GM19351 (cell line): ENCODE results near the gene DBF4B.

Source experiments
- ATAC-seq: cut with Tn5 transposase; IDR thresholded peaks from one replicate; pipeline ENCODE4 v1.9.1; 2021; ENCODE audit warnings: mild to moderate bottlenecking, moderate library complexity; ENCODE audit not compliant: unreplicated experiment

Gene DBF4B

DNA sequence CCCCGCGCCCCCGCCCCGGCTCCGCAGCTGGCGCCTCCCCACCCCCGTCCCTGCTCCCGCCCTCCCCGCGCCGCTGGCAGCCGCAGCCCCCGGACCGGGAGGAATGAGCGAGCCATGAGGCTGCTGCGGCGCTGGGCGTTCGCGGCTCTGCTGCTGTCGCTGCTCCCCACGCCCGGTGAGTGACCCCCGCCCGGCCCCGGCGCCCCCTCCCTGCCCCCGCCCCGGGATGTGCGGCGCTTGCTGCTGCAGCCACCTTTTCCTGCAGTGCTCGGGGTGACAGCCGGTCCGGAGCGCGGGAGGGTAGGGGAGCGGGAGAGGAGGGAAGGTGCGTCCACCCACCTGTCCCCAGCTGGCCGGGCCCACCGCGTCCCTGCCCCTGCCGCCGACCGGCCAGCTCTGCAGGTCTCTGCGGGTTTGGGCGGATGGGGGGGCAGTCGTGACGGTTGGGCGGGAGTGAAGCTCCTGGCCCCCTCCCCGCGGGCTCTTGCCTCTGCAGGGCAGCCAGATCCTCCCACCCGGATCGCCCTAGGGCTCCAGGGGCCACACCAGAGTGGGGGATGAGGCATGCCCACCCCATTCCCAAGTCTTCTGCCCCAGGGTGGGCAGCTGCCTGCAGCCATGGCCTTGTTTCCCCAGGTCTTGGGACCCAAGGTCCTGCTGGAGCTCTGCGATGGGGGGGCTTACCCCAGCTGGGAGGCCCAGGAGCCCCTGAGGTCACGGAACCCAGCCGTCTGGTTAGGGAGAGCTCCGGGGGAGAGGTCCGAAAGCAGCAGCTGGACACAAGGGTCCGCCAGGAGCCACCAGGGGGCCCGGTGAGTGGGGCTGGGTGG is 50.8 kb downstream of the DBF4B start:
- no peak for ATAC-seq

DNA sequence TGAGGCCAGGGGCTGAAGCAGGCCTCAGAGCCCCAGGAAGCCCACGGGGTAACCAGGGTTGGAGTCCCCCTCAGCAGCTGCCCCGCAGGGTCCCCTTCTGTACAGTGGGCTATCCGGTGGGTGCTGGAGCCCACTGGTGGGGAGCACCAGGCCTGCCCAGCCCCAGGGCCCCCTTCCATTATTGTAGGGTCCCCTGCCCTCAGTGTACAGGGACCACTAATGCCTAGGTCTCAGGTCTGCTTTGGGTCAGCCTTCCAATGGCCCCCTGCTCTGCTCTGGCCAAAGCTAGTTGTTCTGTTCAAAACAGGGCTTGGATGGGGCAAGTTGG is 51.4 kb downstream of the DBF4B start:
- no peak for ATAC-seq

DNA sequence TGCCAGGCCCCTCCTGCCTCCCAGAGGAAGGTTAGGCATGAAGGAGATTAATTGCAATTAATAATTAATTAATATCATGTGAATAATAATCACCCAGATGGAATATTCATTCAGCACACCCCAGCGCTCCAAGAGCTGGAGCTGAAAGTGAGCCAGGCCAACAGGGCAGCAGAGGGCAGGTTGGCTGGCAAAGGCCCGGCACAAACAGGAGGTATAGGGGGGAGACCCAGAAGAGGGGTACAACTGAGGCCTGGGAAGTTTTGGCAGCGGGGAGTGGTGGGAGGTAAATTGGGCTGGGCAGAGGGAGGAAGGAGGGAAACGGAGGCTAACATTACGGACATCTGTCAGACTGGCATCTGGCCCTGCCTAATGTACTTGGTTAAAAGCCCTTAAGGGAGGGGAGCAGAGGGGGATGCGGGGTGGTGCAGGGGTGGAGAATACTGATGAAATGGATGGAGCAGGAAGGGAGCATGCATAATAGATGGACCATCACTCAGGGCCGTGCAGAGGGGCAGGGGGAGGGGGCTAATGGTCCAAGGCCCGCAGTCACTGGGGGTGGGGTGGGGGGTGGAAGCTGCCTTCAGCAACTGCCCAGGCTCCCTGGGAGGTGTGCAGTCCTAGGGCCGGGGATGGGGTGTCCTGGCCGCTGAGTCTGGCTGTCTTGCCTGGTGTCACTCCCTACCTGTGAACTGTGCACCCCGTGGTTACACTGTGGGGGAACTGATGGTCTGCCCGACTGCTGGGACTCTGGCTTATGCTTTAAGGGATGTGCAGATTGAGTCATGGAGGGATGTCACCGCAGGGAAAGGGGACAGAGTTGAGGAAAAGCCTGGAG is 52.2 kb downstream of the DBF4B start:
- ATAC-seq, result no peak

DNA sequence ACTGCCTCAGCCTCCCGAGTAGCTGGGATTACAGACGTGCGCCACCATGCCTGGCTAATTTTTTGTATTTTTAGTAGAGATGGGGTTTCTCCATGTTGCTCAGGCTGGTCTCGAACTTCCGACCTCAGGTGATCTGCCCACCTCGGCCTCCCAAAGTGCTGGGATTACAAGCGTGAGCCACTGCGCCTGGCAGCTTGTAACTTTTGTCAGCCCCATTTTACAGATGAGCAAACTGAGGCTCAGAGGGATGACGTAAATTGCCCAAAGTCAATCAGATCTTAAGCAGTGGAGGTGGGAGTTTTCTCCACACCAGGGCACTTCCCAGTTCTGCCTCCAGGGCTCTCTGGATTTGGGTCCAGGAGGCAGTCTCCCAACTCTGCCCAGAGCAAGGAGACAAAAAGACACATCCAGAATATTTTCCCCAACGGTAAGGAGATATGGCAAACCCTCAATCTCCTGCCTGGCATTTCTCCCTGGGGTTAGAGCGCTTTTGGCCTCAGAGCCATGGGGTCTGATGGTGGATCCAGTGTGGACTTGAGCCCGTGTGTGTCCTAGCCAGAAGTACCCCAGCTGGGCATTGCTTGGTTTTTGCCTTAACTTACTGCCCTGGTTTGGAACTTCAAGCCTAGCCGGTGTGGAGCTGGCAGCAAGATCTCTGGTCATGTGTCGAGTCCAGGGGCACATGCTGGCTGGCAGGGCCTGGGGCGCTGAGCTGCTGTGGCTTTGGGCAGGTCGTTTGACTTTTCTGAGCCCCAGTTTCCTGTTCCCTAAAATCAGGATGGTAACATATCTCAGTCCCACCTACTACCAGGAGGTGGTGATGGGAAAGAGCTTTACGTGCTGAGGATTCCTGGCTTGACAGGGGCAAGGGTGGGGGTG is 53.7 kb downstream of the DBF4B start:
- no peak for ATAC-seq

DNA sequence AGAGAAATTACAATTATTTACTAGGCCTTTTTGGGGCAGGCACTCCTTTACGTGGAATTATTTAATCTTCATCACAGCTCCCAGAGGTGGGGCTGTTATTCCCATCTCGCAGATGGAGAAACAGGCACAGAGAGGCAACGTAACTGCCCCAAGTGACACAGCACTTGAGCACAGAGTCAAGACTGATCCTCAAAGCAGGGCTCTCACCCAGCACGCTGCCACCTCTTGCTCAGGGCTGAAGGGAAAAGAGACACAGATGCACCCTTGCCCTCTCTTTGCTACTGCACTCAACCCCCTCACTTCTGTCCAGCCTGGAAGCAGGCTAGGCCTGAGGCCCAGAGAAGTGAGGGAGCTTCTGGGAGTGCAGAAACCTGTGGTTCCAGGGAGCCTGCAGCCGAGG is 54.7 kb downstream of the DBF4B start:
- ATAC-seq, result no peak

DNA sequence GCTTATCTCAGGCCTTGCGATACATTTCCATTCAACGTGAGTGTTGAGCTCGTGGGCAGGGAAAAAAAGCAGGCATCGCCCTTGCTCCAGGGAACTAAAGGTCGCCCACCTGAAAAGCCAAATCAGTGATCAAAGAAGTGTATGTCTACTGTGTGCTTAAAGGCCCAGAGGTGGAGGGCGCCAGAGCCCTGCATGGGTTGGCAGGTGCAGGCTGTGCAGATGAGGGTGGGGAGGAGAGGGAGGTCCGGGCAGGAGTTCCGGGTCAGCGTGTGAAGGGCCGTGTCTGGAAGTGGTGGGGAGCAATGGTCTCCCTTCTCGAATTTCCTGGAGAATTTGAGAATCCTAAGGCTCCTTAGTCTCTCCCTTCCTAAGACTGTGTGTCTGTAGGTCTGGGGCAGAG is 57.5 kb downstream of the DBF4B start:
- no peak for ATAC-seq

DNA sequence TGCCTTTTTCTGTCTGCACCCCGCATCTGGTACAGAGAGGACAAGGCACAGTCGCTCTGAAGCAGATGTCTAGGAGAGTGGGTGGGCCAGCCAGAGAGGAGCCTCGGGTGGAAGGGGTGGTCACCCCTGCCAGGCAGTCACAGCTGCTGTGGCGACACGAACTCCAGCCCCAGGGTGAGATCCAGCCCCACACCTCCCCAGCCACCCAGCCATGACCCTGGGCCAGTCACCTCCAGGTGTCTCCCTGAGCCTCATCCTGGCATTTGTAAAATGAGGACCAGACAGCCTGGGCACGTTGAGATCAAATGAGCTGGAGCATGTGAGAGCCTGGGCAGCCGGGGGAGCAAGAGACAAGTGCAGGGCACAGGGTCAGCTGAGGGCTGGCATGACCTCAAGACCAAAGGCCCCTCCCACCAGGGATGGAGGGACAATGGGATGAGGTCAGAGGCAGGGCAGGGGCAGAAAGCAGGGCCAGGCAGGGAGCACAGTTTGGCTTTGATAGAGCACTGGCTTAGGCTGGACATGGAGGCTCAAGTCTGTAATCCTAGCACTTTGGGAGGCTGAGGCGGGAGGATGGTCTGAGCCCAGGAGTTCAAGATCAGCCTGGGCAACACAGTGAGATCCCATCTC is 58.1 kb downstream of the DBF4B start:
- ATAC-seq, result no peak

DNA sequence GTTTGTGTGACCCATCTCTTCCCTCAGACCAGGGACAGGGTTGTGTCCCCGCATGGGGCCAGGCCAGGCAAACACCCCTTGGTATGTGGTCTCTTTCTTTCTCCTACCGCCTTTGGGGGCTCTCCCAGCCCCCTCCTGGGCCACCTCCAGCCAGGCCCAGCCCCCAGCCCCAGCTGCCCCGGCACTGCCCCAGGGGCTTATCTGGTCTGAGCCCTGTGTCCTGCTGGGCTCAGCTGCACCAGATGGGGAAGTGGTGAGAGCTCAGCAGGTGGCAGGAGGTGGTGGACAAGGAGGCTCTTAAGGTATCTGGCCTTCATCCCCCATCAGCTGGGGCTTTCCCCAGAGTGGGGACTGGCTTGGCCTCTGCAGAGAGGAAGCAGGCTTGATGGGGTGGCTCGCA is 59.0 kb downstream of the DBF4B start:
- ATAC-seq, result no peak

DNA sequence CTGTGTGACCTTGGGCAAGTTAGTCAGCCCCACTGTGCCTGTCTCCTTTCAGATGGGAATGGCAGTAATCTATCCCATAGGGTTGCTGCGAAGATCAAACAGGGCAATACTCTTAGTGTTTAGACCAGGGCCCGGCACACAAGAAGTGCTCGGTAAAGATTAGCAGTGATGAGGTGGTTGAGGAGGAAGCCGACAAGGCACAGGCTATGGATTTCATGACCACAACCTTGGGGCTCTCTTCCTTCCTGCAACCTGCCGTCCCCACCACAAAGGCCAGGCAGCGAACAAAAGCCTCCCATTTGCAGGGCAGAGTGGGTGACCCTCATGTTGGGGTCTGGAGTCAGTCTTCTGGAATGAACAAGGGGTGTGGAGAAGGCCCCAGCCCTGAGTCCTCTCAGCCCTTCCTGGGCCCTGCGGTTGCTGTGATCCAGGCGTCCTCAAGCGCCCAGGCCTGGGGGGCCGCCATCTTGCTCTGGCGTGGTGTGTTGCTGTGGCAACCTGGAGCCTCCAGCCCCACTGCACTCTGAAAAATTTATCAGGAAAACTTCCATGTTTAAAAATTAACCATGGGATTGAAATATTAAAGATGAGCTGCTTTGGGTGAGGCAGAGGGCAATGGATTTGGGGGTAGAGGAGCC is 60.2 kb downstream of the DBF4B start:
- ATAC-seq, result no peak

DNA sequence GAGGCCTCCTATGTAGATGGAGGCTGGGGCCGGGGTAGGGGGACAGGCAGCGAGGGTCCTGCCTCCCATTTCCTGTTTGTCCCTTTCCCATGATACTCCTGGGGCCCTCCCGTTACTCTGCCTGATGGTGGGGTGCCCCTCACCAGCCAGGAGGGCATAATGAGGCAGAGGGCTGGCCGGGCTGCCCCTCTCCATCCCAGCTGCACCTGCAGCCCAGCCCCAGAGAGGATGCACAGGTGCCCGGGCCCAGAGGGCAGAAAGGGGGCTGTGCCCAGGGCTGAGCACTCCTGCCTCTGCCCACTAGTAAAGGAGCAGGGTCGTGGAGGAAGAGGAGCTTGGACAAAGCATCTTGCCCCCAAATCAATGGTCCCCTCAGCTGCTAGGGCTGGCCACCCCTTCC is 60.8 kb downstream of the DBF4B start:
- ATAC-seq, result no peak

DNA sequence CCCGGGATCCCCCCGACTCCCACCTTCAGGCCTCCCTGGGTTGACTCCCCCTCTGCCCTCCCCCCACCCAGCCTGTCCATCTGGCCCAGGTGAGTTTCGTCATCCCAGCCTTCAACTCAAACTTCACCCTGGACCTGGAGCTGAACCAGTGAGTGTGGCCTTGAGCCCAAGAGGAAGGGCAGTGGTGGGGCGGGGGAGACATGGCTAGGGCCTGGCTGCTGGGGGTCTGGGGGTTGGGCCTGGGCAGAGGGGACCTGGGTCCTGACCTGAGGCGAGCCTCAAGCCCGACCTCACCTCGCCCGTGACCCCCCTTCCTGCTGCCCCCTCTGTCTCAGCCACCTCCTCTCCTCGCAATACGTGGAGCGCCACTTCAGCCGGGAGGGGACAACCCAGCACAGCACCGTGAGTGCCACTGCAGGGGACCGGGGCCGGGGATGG is 61.2 kb downstream of the DBF4B start:
- no peak for ATAC-seq

DNA sequence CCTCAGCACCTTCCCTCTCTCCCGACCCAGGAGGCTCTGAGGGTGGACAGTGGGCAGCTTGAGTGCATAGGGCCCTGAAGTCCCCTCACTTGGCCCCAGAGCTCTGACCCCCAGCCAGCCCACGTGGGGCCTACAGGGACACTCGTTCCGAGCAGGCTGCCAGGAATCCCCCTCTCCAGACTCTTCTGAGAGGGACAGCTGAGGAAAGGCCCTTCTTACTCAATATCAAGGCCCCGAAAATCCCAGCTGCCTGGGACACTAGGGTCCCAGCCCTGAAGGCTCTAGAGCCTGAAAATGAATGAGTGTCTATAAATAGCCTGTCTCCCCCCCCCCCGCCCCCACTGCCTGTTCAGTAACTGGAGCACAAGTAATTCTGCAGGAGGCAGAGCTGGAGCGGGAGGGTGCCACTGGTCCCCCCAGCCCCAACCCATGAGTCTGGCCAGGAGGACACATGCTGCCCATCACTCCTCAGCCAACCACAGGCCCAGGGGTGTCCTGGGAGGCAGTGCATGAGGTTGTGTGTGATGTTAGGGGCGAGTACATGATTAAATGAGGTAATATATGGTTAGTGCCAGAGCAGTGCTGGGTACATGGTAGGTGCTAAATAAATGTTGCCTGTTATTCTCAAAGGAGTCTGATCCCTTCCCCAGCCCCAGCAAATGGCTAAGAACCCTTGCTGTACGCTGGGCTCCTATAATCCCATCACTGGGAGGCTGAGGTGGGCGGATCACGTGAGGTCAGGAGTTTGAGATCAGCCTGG is 61.9 kb downstream of the DBF4B start:
- ATAC-seq, result no peak

DNA sequence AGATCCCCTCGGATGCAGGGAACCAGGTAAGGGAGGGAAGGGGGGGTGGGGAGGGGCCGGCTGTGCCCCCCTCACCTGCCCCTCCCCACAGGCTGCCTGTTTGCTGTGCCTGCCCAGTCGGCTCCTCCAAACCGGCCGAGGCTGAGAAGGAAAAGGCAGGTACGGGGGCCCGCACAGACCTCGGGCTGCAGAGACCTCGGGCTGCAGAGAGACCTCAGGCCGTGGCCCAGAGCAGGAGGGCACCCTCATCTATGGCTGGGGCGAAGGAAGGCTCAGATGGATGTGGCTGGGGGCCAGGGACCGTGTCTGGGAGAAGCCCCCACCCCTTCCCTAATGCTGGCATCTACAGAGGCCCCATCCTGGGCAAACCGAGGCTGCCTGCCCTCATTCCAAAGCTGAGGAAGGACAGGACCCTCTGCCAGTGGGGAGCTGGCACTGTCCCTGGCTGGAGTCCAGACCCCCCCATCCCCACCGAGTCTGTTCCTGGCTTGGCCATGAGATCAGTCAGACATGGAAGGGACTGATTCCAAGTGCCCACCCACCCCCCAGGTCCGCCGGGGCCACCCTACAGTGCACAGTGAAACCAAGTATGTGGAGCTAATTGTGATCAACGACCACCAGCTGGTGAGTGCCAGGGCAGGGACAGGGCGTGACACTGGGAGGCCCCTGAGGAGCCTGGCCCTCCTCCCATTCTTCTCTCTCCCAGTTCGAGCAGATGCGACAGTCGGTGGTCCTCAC is 64.0 kb downstream of the DBF4B start:
- ATAC-seq, result no peak

DNA sequence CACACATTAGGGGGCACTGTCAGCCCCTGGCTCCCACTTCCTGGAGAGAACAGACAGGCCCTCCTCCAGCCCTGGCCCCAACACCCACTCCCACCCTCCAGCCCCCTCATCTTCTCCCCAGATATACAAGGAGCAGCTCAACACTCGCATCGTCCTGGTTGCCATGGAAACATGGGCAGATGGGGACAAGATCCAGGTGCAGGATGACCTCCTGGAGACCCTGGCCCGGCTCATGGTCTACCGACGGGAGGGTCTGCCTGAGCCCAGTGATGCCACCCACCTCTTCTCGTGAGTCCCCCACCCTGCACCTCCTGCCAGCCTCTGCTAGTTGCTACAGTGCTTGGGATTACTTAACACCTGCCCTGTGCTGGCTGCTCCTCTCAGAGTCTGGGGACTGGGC is 64.7 kb downstream of the DBF4B start:
- no peak for ATAC-seq

DNA sequence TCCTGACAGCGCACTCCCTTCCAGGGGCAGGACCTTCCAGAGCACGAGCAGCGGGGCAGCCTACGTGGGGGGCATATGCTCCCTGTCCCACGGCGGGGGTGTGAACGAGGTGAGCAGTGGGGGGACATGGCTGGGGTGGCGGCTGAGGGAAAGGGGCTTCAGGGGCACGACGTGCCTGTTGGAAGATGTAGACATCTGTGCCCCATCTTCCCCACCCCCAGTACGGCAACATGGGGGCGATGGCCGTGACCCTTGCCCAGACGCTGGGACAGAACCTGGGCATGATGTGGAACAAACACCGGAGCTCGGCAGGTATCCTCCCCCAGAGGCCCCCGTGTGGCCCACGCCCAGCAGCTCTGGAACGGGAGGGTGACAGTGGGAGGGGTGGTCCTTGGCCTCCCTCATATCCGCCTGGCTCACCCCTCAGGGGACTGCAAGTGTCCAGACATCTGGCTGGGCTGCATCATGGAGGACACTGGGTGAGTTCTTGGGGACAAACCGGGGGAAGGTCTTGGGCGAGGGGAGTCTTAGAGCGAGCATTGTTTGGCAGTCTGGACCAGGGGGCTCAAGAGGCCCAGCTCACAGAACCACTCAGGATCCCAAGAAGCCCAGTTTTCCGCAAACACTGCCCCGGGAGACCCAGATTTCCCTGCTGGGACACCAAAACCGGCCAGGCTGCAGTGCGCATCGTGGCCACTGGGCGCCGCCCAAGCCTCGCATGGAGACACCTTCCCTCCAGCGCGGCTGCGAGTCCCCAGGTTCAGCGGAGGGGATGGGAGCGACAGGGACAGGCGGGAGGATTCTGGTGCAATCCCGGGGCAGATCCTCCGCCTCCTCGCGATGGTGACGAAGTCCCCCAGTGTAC is 66.0 kb downstream of the DBF4B start:
- ATAC-seq, result no peak

DNA sequence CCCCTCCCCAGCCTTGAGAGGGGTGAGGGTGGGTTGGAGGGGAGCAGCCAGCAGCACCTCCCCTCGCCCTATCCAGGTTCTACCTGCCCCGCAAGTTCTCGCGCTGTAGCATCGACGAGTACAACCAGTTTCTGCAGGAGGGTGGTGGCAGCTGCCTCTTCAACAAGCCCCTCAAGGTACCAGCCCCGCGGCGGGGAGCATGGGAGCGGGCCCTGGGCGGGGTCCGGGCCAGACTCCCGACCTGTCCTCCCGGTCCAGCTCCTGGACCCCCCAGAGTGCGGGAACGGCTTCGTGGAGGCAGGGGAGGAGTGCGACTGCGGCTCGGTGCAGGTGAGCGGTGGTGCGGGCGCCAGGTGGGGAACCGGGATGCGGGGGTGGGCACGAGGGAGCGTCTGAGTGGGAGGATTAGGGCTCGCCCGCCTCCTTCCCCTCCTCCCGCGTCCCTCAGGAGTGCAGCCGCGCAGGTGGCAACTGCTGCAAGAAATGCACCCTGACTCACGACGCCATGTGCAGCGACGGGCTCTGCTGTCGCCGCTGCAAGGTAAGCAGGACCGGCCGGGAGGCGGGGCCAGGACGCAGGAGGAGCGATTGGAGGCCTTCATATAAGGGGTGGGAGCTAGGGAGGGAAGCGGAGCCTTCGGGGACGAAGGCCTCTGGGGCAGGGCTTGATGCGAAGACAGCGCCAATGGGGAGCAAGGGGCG is 66.8 kb downstream of the DBF4B start:
- peak; percentile 90 for ATAC-seq

DNA sequence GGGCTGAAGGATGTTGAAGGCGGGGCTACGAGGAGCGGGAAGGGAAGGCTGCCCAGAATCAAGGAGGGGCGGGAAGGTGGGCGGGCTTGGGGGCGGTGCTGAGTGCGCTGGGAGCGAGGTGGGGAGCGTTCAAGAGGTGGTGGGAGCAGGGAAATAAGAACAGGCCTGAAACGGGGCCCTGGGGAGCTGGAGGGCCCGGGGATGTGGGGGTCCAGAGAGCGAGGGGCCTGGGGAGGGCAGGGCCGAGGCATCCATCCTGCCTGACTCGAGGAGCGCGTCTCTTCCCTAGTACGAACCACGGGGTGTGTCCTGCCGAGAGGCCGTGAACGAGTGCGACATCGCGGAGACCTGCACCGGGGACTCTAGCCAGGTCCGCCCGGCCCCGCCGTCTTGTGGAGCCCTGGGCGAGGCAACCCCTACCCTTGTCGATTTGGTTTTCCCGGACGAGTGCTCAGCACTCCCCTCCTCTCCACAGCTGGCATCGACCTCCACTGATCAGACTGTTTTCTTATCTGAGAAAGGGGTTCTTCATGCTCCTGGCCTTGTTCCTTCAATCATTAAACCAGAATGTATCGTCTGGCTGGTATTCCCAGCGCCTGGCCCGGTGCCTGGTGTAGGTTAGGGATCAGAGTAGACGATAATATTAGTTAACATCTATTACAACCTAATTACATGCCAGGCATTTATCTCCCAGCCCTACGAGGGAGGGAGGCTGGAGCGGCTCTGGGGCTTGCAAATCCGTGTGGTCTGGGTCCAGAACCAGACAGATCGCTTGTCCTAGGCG is 67.6 kb downstream of the DBF4B start:
- peak; percentile 11 for ATAC-seq
